Breast epithelium (tissue), 3 donors: ENCODE data around the gene CRAMP1.

Source experiments
- CTCF ChIP-seq, 3 donors: fragments of 450-650 bp; IDR thresholded peaks; one replicate each; pipeline ENCODE4 v1.5.1; 2016 to 2017; ENCODE audit warnings: antibody characterized with exemption in 3 of 3, mild to moderate bottlenecking in 3 of 3, moderate library complexity in 3 of 3
- POLR2A ChIP-seq: fragments of 450-650 bp; IDR thresholded peaks from one replicate; pipeline ENCODE4 v1.6.1; 2016; ENCODE audit warnings: antibody characterized with exemption, mild to moderate bottlenecking, moderate library complexity
- POLR2AphosphoS5 ChIP-seq, 3 donors: sonication (generic); formaldehyde crosslinking; IDR thresholded peaks; one replicate each; pipeline ENCODE4 v1.6.1; 2017; ENCODE audit warnings: antibody characterized with exemption in 3 of 3

- no peak for TF ChIP-seq CTCF (IDR thresholded peaks at IDR 0.05)
- no peak for TF ChIP-seq POLR2AphosphoS5 (IDR thresholded peaks at IDR 0.05)
- TF ChIP-seq POLR2A, result no peak
Observed at GRCh38 chr16:1698680-1699079, 86.5 kb downstream of the CRAMP1 start.
